ENCODE results near the gene PEX26.
"Not testable (repeated sequence)": the region's sequence is repeated elsewhere in the genome, so short reads cannot be mapped to it uniquely, and the experiment has no call there.

DNA sequence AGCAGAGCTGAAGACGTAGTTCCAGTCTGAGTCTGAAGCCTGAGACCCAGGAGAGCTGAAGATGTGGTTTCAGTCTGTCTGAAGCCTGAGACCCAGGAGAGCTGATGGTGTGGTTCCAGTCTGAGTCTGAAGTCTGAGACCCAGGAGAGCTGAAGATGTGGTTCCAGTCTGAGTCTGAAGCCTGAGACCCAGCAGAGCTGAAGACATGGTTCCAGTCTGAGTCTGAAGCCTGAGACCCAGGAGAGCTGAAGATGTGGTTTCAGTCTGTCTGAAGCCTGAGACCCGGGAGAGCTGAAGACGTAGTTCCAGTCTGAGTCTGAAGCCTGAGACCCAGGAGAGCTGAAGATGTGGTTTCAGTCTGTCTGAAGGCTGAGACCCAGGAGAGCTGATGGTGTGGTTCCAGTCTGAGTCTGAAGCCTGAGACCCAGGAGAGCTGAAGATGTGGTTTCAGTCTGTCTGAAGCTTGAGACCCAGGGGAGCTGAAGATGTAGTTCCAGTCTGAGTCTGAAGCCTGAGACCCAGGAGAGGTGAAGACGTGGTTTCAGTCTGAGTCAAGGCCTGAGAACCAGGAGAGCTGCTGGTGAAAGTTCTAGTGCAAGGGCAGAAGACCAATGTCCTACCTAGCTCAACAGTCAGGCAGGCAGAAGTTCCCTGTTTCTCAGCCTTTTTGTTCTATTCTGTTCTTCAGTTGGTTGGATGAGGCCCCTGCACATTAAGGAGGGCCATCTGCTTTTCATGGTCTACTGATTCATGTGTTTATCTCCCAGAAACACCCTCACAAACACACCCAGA, 29.0 kb downstream of the PEX26 start:
- TF ChIP-seq, protein P1, sequence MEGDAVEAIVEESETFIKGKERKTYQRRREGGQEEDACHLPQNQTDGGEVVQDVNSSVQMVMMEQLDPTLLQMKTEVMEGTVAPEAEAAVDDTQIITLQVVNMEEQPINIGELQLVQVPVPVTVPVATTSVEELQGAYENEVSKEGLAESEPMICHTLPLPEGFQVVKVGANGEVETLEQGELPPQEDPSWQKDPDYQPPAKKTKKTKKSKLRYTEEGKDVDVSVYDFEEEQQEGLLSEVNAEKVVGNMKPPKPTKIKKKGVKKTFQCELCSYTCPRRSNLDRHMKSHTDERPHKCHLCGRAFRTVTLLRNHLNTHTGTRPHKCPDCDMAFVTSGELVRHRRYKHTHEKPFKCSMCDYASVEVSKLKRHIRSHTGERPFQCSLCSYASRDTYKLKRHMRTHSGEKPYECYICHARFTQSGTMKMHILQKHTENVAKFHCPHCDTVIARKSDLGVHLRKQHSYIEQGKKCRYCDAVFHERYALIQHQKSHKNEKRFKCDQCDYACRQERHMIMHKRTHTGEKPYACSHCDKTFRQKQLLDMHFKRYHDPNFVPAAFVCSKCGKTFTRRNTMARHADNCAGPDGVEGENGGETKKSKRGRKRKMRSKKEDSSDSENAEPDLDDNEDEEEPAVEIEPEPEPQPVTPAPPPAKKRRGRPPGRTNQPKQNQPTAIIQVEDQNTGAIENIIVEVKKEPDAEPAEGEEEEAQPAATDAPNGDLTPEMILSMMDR (conservative IDR thresholded peaks at IDR 0.05) = not testable (repeated sequence)
- TF ChIP-seq ZFX (IDR thresholded peaks at IDR 0.05) = not testable (repeated sequence)
